ENCODE measurements around the gene SYCE3. TPM values are rescaled to one million over a fixed set of nuclear protein-coding genes. Genes with fewer than 3 reads are reported as not detected.

Gene SYCE3
- total and polyA plus RNA-seq, 2 donors (not counting 3 experiments of a cell fraction or from before 2014, with no cell fraction given): not detected

DNA sequence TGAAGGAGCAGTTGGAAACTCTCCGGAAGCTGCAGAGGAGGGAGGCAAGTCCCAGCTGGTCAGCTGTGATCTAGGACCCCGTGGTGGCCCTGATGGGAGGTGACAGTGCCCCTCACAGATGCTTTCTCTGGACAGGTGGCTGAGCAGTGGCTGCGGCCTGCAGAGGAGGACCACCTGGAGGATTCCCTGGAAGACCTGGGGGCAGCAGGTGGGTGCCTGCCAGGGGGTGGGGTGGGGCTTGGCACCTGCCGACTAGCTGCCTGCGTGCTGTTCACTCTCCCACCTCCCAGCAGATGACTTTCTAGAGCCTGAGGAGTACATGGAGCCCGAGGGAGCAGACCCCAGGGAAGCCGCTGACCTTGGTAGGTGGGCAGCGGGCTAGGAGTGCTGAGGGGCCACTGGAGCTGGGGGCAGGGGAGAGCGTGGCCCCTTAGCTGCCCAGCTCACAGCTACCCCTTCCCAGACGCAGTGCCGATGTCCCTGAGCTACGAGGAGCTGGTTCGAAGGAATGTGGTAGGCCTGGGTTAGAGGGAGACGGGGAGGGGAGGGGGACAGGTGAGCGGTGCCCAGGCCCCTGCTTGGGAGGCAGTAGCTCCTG lies 40.4 kb downstream of the SYCE3 start:
- H3K27ac ChIP-seq (ENCODE audit: insufficient read depth, low read depth, low read length): no peak overlapping the region
- no peaks in the 10 kb centered on the region for H3K9me1 ChIP-seq (replicated peaks; ENCODE audit: control insufficient read depth, extremely low read depth, insufficient read depth, low read length)
- intact Hi-C loops (cut with micrococcal nuclease) (no loop called here), dilution Hi-C loops (cut with MboI; ENCODE audit: extremely low pct_ligation_motif_present, low sequenced_read_pairs) (no loop called here)
- ChIA-PET CTCF (interaction anchor here (0.7 kb wide), 1 partner anchor 17 kb away, joined by 3 read pairs; no protein-coding TSS in a partner anchor), POLR2A (interaction anchor here (1.1 kb wide), 1 partner anchor 14 kb away, joined by 4 read pairs; the partner anchor contains the start of genes LMF2 and NCAPH2)
- H3K36me3 ChIP-seq (ENCODE audit: control insufficient read depth in 2 of 2, extremely low read depth in 1 of 2, insufficient read depth in 2 of 2, low read length in 2 of 2): peaks cover 0 to 27% of the 10 kb centered on the region in 2 experiments
- no peaks in the 10 kb centered on the region for H3K9me3 ChIP-seq (replicated peaks; ENCODE audit: control insufficient read depth, insufficient read depth, low read length)
- no peak overlapping the region for H2AFZ ChIP-seq (ENCODE audit: low read depth, low read length)
- DNase-seq (ENCODE audit: low read depth, low spot score) (no peak), FAIRE-seq (no peak)
- no peaks in the 10 kb centered on the region for H4K20me1 ChIP-seq (replicated peaks; ENCODE audit: control insufficient read depth, extremely low read depth, insufficient read depth, low read length)
- no peak for TF ChIP-seq GATA2 (IDR thresholded peaks at IDR 0.05; ENCODE audit: insufficient read depth, insufficient read length, low read depth, low read length)
- no peak for TF ChIP-seq EZH2 (IDR thresholded peaks at IDR 0.05; ENCODE audit: borderline replicate concordance, low read depth, low read length, severe bottlenecking)
- TF ChIP-seq POLR2AphosphoS5 (IDR thresholded peaks at IDR 0.05; ENCODE audit: insufficient read depth, low read depth, low read length): no peak
- no peak for TF ChIP-seq POLR2A (IDR thresholded peaks at IDR 0.05; ENCODE audit: low read depth, low read length)
- no peak for TF ChIP-seq MYC (IDR thresholded peaks at IDR 0.05; ENCODE audit: low read depth, low read length)
- TF ChIP-seq, protein P1, sequence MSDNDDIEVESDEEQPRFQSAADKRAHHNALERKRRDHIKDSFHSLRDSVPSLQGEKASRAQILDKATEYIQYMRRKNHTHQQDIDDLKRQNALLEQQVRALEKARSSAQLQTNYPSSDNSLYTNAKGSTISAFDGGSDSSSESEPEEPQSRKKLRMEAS (IDR thresholded peaks at IDR 0.05; ENCODE audit: insufficient read depth, insufficient read length): no peak
- no peak for TF ChIP-seq FOS (IDR thresholded peaks at IDR 0.05; ENCODE audit: borderline replicate concordance, insufficient read depth, low read length)
- TF ChIP-seq, protein P2, sequence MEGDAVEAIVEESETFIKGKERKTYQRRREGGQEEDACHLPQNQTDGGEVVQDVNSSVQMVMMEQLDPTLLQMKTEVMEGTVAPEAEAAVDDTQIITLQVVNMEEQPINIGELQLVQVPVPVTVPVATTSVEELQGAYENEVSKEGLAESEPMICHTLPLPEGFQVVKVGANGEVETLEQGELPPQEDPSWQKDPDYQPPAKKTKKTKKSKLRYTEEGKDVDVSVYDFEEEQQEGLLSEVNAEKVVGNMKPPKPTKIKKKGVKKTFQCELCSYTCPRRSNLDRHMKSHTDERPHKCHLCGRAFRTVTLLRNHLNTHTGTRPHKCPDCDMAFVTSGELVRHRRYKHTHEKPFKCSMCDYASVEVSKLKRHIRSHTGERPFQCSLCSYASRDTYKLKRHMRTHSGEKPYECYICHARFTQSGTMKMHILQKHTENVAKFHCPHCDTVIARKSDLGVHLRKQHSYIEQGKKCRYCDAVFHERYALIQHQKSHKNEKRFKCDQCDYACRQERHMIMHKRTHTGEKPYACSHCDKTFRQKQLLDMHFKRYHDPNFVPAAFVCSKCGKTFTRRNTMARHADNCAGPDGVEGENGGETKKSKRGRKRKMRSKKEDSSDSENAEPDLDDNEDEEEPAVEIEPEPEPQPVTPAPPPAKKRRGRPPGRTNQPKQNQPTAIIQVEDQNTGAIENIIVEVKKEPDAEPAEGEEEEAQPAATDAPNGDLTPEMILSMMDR (IDR thresholded peaks at IDR 0.05; ENCODE audit: extremely low read depth in 1 of 2, insufficient read depth in 1 of 2, low read depth in 1 of 2, low read length in 2 of 2): no peak
- TF ChIP-seq JUN (IDR thresholded peaks at IDR 0.05; ENCODE audit: borderline replicate concordance, insufficient read depth, insufficient read length, low read depth): no peak
- peaks cover 12% of the 10 kb centered on the region for H3K4me1 ChIP-seq (ENCODE audit: control insufficient read depth, extremely low read depth, insufficient read depth, low read length)
- no peak overlapping the region for H3K4me3 ChIP-seq (replicated peaks in 1 of 3; ENCODE audit: insufficient read depth in 1 of 3, low read depth in 1 of 3, low read length in 3 of 3)
- no TSS peak for BruUV-seq (replicated peaks)
- H3K9ac ChIP-seq (replicated peaks; ENCODE audit: extremely low read depth, insufficient read depth, low read length): no peak overlapping the region
- peaks cover 10% of the 10 kb centered on the region for H3K79me2 ChIP-seq (ENCODE audit: control insufficient read depth, insufficient read depth, low read length)
- H3K4me2 ChIP-seq (ENCODE audit: insufficient read depth, low read length): no peak overlapping the region
- no peaks in the 10 kb centered on the region for H3K27me3 ChIP-seq (ENCODE audit: control insufficient read depth in 2 of 2, insufficient read depth in 2 of 2, low read length in 2 of 2)
